ENCODE results near the gene CES2. TPM values are rescaled to one million over a fixed set of nuclear protein-coding genes. Genes with fewer than 3 reads are reported as not detected.

The CES2 gene
- total and polyA plus RNA-seq, 2 of the 8 experiments (the other 6 are each of a cell fraction or from before 2014, with no cell fraction given): 8.6 to 14.7 TPM

DNA sequence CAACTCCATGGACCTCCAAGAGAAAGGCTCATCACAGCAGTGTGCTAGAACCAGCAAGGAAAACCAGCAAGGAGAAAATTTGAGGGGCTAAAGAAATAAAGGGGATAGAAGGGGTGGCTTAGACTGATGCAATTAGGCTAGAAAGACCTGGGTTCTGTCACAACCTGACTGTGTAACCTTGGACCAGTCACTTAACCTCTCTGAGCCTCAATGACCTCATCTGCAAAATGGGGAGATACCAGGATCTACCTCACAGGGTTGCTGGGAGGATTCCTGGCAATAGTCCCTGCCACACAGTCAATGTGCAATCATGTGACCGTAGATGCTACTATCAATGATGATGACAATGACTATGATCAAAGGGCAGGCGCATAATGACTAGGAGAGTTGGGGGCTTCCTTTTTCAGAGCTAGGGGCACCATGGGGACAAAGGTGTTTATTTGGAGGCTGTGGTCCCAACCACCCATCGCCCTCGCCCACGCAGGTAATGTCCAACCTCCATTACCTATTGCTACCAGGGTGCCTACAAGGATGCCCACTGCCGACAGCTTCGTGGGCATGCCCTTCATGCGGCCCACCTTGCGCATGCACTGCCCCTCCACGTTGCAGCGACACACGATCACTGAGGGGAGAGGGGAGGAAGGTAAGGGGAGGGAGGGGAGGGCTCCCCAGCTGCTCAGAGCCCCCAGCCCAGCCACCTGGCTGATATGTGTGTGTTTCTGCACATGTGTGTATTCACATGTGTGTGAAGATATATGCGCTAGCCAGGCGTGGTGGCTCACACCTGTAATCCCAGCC is 26.4 kb upstream of the CES2 start:
- Histone ChIP-seq H3K27ac (ENCODE audit: low read depth, low read length) (no peak overlapping the region), H2BK5ac (ENCODE audit: low read depth, low read length) (no peak overlapping the region), H4K8ac (ENCODE audit: extremely low read depth, insufficient read depth, low read length) (no peak overlapping the region; the same call in 1 of the 2 replicates), H3K18ac (ENCODE audit: extremely low read depth, low read length) (no peak overlapping the region), H3K4ac (replicated peaks; ENCODE audit: insufficient read length, low read depth, low read length) (no peak overlapping the region), H2AK5ac (ENCODE audit: low read depth, low read length) (no peak overlapping the region), H2BK12ac (ENCODE audit: low read depth, low read length) (no peak overlapping the region), H3K23ac (ENCODE audit: insufficient read length) (no peak overlapping the region), H2AFZ (ENCODE audit: low read length) (no peak overlapping the region), H2BK20ac (ENCODE audit: low read length) (no peak overlapping the region), H3K14ac (ENCODE audit: insufficient read length) (no peak overlapping the region), H3K23me2 (ENCODE audit: low read depth, low read length) (no peaks in the 10 kb centered on the region), H3K4me1 (replicated peaks in 1 of 4; ENCODE audit: control insufficient read depth in 3 of 4, insufficient read depth in 4 of 4, low read length in 3 of 4) (peaks cover 0 to 5% (median 0%) of the 10 kb centered on the region in 4 experiments; a peak in 2 of 7 replicates), H3K79me1 (ENCODE audit: low read depth, low read length) (no peaks in the 10 kb centered on the region), H3K56ac (replicated peaks; ENCODE audit: insufficient read length, low read depth, low read length) (no peak overlapping the region), H4K91ac (replicated peaks; ENCODE audit: insufficient read length, low read length) (no peak overlapping the region), H4K20me1 (replicated peaks in 1 of 2; ENCODE audit: control insufficient read depth in 1 of 2, insufficient read depth in 2 of 2, low read length in 2 of 2) (peaks cover 0 to 2% of the 10 kb centered on the region in 2 experiments), H3K27me3 (replicated peaks in 1 of 4; ENCODE audit: control insufficient read depth in 3 of 4, extremely low read depth in 1 of 4, insufficient read depth in 3 of 4, low read length in 3 of 4) (no peaks in the 10 kb centered on the region; a peak in 3 of 7 replicates), H4K5ac (ENCODE audit: insufficient read length, low read depth, low read length) (no peak overlapping the region), H3K4me3 (ENCODE audit: extremely low read depth in 1 of 4, insufficient read depth in 2 of 4, low read depth in 3 of 4, low read length in 4 of 4) (no peak overlapping the region), H3K9ac (replicated peaks in 1 of 4; ENCODE audit: extremely low read depth in 1 of 4, low read depth in 3 of 4, low read length in 3 of 4) (no peak overlapping the region), H3K9me3 (ENCODE audit: insufficient read depth in 2 of 2, low read depth in 1 of 2, low read length in 1 of 2) (no peaks in the 10 kb centered on the region), H3K4me2 (ENCODE audit: insufficient read depth in 1 of 2, low read depth in 2 of 2, low read length in 2 of 2) (no peak overlapping the region), H3K36me3 (ENCODE audit: control insufficient read depth in 2 of 4, insufficient read depth in 4 of 4, low read length in 3 of 4) (no peaks in the 10 kb centered on the region), H2BK15ac (ENCODE audit: low read length) (no peak overlapping the region), H3K79me2 (ENCODE audit: control insufficient read depth in 1 of 2, insufficient read depth in 2 of 2, low read length in 2 of 2) (no peaks in the 10 kb centered on the region), H2BK120ac (replicated peaks; ENCODE audit: low read depth, low read length) (no peak overlapping the region)
- WGBS, 2 experiments (ENCODE audit: extremely low coverage in 1 of 2, insufficient coverage in 1 of 2, insufficient read length in 1 of 2, insufficient replicate concordance in 2 of 2, low coverage in 1 of 2, low lambda C conversion rate in 2 of 2, missing lambda C conversion rate in 1 of 2): 87% methylated on average over 14 of the region's 14 CpGs; no CpG with 5 or more reads in 1 of the 2 experiments
- DNase-seq (ENCODE audit: low read depth in 1 of 2, low spot score in 2 of 2) (no peak), FAIRE-seq (no peak)
- TF ChIP-seq, protein P1, sequence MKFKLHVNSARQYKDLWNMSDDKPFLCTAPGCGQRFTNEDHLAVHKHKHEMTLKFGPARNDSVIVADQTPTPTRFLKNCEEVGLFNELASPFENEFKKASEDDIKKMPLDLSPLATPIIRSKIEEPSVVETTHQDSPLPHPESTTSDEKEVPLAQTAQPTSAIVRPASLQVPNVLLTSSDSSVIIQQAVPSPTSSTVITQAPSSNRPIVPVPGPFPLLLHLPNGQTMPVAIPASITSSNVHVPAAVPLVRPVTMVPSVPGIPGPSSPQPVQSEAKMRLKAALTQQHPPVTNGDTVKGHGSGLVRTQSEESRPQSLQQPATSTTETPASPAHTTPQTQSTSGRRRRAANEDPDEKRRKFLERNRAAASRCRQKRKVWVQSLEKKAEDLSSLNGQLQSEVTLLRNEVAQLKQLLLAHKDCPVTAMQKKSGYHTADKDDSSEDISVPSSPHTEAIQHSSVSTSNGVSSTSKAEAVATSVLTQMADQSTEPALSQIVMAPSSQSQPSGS (IDR thresholded peaks at IDR 0.05; ENCODE audit: low read length): no peak
- no peak for TF ChIP-seq TAF7 (optimal IDR thresholded peaks at IDR 0.05; ENCODE audit: borderline replicate concordance, low read depth, low read length)
- no peak for TF ChIP-seq CEBPB (IDR thresholded peaks at IDR 0.05; ENCODE audit: low read depth, low read length)
- no peak for TF ChIP-seq CTBP2 (IDR thresholded peaks at IDR 0.05; ENCODE audit: borderline replicate concordance, insufficient read depth, insufficient read length, low read length)
- no peak for TF ChIP-seq GABPA (IDR thresholded peaks at IDR 0.05; ENCODE audit: borderline replicate concordance, insufficient read depth, low read length)
- no peak for TF ChIP-seq SIRT6 (IDR thresholded peaks at IDR 0.05; ENCODE audit: low read length)
- TF ChIP-seq, protein P2, sequence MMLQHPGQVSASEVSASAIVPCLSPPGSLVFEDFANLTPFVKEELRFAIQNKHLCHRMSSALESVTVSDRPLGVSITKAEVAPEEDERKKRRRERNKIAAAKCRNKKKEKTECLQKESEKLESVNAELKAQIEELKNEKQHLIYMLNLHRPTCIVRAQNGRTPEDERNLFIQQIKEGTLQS (IDR thresholded peaks at IDR 0.05; ENCODE audit: insufficient read depth, low read depth, low read length): no peak
- POLR2A ChIA-PET (ENCODE audit: partially characterized antibody): no interaction called here
- CTCF ChIA-PET (ENCODE audit: partially characterized antibody): interaction anchor here (0.8 to 42.0 kb wide), 14 partner anchors 7 to 480 kb away, joined by 3 to 1009 read pairs (median 5); partner anchors contain the start of genes CDH16, CIAO2B, PDP2 and RRAD

Measured in H1 (cell line).